ENCODE results near the gene PPA2. TPM values are rescaled to one million over a fixed set of nuclear protein-coding genes. Genes with fewer than 3 reads are reported as not detected.
"Not testable (repeated sequence)": the region's sequence is repeated elsewhere in the genome, so short reads cannot be mapped to it uniquely, and the experiment has no call there.

Gene PPA2
- total RNA-seq, 1 donor from 2014 or later = 89.5 TPM

DNA sequence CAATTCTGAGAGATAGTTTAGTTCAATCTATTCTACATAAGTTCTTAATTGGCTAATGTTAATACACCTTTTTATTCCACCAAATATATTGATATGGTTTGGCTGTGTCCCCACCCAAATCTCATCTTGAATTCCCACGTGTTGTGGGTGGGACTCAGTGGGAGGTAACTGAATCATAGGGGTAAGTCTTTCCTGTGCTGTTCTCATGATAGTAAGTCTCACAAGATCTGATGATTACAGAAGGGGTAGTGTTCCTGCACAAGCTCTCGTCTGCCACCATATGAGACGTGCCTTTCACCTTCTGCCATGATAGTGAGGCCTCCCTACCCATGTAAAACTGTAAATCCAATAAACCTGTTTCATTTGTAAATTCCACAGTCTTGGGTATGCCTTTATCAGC is 11.3 kb downstream of the PPA2 start:
- intact Hi-C loops (cut with DNase I) = no loop called here
- no peak for ATAC-seq
- DNase-seq (ENCODE audit: missing footprints) = no peak

DNA sequence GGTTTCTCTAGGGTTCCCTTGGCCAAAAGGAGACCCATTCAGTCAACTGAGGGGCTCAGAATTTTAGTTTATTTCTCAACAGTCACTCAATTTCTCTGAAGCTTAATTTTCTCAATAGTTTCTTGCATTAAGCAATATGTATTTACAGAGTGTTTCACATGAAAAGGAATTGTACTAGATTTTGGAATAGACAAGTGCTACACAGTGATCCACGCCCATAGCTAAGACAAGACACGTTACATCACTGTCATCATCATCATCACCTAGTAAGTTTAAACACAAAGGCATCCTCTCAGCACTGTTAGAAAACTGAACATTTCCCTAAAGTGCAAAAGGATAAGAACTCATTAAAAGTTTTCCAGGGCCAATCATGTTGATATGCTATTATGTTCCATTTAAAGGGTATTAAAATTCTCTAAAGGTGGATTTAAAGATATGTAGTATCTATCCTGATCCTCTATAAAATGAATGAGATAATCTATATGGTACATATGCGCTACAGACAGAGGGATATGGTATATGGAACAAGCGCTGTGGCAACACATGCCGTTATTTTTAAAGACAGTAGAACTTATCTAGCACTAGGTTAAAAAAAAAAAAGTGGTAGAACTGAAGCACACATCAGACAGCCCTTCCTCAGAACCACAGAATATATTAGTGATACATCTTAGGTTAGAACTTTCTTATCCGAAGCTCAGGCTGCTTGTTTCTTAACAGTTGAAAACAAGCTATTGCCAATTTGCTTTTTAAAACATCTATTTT is 12.1 kb downstream of the PPA2 start:
- ATAC-seq (no peak), DNase-seq (ENCODE audit: missing footprints) (no peak)
- intact Hi-C loops (cut with DNase I) = no loop called here

- DNase-seq (ENCODE audit: missing footprints) (no peak), ATAC-seq (no peak)
- intact Hi-C loops (cut with DNase I) = no loop called here
Measured at GRCh38 chr4:105461221-105461620, 12.6 kb downstream of the PPA2 start.

DNA sequence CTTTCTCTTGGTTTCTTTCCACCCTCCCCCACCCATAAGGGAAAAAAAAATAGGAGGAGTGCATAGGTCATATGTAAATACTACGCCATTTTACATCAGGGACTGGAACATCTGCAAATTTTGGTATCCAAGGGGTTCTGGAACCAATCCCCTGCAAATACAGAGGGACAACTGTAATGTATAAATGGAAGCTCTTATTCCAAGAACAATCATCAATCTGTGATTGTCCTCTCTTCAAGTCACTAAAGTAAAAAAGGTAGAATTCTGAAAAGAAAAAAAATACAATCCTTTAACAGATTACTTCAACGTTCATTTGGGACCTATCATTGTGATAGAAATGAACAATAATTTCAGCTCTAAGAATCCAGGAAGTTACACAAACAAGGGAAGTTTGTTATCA is 13.6 kb downstream of the PPA2 start:
- intact Hi-C loops (cut with DNase I) = no loop called here
- no peak for DNase-seq (ENCODE audit: missing footprints)
- no peak for ATAC-seq

- intact Hi-C loops (cut with DNase I); DNase-seq (ENCODE audit: missing footprints); ATAC-seq: not testable (repeated sequence)
Measured at GRCh38 chr4:105458541-105458940, 15.3 kb downstream of the PPA2 start.

- no peak for ATAC-seq
- intact Hi-C loops (cut with DNase I) = no loop called here
- DNase-seq (ENCODE audit: missing footprints) = no peak
Measured at GRCh38 chr4:105458001-105458400, 15.9 kb downstream of the PPA2 start.

DNA sequence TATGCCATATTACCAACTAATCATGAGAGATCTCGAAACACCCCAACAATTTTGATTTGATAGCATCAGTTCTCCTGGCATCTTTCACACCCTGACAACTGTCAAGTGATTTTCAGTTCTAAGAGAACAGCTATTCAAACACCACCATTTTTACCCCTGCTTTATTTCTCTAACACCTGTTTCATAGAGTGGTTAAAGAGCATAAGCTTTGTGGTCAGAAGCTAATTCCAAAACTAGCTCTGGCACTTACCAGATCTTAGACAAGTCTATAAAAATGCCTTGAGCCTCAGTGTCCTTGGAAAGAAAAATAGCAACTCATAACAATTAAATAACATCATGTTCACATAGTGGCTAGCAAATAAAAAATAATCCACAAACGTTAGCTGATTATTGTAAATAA is 17.9 kb downstream of the PPA2 start:
- DNase-seq (ENCODE audit: missing footprints) (no peak), ATAC-seq (no peak)
- intact Hi-C loops (cut with DNase I) = no loop called here

GRCh38 chr4:105455182-105455581 is 18.7 kb downstream of the PPA2 start:
- intact Hi-C loops (cut with DNase I) = no loop called here
- DNase-seq (ENCODE audit: missing footprints) (no peak), ATAC-seq (peak; percentile 20)

GRCh38 chr4:105453550-105454205 is 20.2 kb downstream of the PPA2 start:
- intact Hi-C loops (cut with DNase I) = no loop called here
- ATAC-seq (no peak), DNase-seq (ENCODE audit: missing footprints) (no peak)

GRCh38 chr4:105451346-105451745 is 22.5 kb downstream of the PPA2 start:
- no peak for ATAC-seq
- intact Hi-C loops (cut with DNase I) = no loop called here
- no peak for DNase-seq (ENCODE audit: missing footprints)

DNA sequence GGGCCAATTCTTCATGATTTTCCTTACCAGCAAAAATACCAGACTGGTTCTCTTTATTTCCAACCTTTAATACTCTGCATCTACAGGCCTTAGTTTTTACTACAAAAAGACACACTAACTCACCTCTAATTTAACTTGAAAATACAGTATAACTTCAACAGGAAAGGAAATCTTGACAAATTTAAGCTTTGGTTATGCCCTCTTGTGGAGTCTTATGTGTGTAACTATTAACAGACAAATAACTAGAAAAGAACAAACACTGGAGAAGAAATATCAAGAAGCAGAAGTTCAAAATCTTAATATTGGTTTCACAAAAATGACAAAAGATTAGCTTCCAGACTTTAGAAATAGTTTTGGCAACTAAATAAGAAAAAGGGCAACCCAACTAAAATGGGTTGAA is 33.0 kb downstream of the PPA2 start:
- DNase-seq (ENCODE audit: missing footprints) (no peak), ATAC-seq (no peak)
- intact Hi-C loops (cut with DNase I) = no loop called here

GRCh38 chr4:105437637-105438036 is 36.2 kb downstream of the PPA2 start:
- ATAC-seq = no peak
- intact Hi-C loops (cut with DNase I) = no loop called here
- DNase-seq (ENCODE audit: missing footprints) = no peak

GRCh38 chr4:105436414-105436813 is 37.4 kb downstream of the PPA2 start:
- DNase-seq (ENCODE audit: missing footprints) (no peak), ATAC-seq (no peak)
- intact Hi-C loops (cut with DNase I) = no loop called here

GRCh38 chr4:105434940-105435339 is 38.9 kb downstream of the PPA2 start:
- no peak for ATAC-seq
- DNase-seq (ENCODE audit: missing footprints) = no peak
- intact Hi-C loops (cut with DNase I) = no loop called here

- ATAC-seq (no peak), DNase-seq (ENCODE audit: missing footprints) (no peak)
- intact Hi-C loops (cut with DNase I) = no loop called here
Measured at GRCh38 chr4:105433421-105433820, 40.4 kb downstream of the PPA2 start.

DNA sequence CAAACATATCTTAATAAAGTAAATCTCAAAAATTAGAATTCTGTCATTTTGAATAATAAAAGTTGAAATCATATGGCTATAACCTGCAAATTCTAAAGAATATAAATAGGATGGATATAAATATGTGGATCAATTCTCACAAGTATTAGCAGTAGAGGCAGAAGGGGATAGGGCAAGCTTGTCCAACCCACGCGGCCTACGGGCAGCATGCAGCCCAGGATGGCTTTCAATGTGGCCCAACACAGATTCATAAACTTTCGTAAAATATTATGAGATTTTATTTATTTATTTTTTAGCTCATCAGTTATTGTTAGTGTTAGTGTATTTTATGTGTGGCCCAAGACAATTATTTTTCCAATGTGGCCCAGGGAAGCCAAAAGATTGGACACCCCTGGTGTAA is 41.4 kb downstream of the PPA2 start:
- DNase-seq (ENCODE audit: missing footprints) = no peak
- intact Hi-C loops (cut with DNase I) = no loop called here
- ATAC-seq = no peak

GRCh38 chr4:105430811-105431210 is 43.1 kb downstream of the PPA2 start:
- no peak for DNase-seq (ENCODE audit: missing footprints)
- no peak for ATAC-seq
- intact Hi-C loops (cut with DNase I) = no loop called here

GRCh38 chr4:105426187-105426897 is 47.5 kb downstream of the PPA2 start:
- no peak for DNase-seq (ENCODE audit: missing footprints)
- no peak for ATAC-seq
- intact Hi-C loops (cut with DNase I) = no loop called here

DNA sequence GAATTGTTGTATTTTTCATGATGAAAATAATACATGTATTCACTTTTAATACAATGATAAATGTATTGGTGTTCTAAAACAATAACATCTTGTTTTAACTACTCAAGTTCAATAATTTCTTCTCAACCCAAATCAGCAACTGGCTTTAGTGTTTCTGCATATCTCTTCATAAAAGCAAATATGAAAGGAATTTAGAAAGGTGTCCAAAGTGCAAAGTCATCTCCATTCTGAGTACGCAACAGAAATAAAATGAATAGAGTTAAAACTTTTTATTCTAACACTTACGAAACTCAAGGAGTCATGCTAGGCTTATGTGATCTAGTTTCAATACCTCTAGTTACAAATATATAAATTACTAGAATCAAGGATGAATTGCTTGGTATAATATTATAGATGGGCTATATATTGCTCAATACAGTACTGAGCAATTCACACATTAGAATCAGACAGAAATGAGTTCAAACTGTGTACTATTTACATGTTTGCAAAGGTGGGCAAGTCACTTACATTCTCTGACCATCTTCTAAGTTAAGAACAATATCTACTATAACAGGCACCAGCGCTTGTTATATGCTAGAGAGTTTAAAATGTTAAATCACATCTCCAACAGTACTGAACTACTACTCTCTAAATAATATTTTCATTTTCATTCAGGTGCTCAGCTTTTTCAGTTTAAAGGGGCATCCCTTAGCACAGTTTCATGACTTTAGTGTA is 51.5 kb downstream of the PPA2 start:
- DNase-seq (ENCODE audit: missing footprints) (no peak), ATAC-seq (no peak)
- intact Hi-C loops (cut with DNase I) = no loop called here

All from Right ventricle myocardium inferior (tissue), 1 donor.